ENCODE results near the gene LHCGR.

LHCGR gene

GRCh38 chr2:48734576-48735303 is 20.8 kb downstream of the LHCGR start:
- Histone ChIP-seq H3K36me3 (ENCODE audit: control insufficient read depth, insufficient read depth, low read length) (no peaks in the 10 kb centered on the region), H3K27ac (ENCODE audit: low read depth, low read length) (no peak overlapping the region), H3K4me1 (ENCODE audit: control insufficient read depth, insufficient read depth, low read length) (peaks cover 14% of the 10 kb centered on the region), H3K9ac (ENCODE audit: low read length) (no peak overlapping the region), H3K4me3 (ENCODE audit: low read length) (no peak overlapping the region), H3K27me3 (ENCODE audit: control insufficient read depth, insufficient read depth, low read length) (no peaks in the 10 kb centered on the region)

DNA sequence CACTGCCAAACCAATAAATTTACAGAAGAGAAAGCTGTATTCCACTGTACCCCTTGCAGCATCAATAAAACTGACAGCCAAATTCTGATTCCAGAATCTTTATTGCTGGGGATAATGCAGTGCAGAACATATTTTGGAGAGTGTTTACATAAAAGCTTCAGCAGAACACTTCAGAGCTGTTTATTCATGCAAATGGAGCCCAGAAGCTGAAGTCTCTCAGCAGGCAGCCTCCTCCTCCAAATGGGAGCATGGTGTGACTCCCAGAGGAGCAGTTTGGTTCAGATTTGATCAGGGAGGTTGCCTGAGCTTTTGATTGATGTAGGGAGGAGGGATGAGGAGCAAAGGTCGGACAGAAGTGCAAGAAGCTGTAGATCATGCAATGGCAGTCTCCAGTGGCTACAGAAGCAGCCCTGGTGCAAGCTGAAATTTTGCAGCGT is 22.4 kb downstream of the LHCGR start:
- H3K9ac ChIP-seq (ENCODE audit: low read length), result no peak overlapping the region
- no peak overlapping the region for H3K27ac ChIP-seq (ENCODE audit: low read depth, low read length)
- H3K4me3 ChIP-seq (ENCODE audit: low read length), result no peak overlapping the region
- no peaks in the 10 kb centered on the region for H3K36me3 ChIP-seq (ENCODE audit: control insufficient read depth, insufficient read depth, low read length)
- H3K4me1 ChIP-seq (ENCODE audit: control insufficient read depth, insufficient read depth, low read length), result peaks cover 14% of the 10 kb centered on the region
- no peaks in the 10 kb centered on the region for H3K27me3 ChIP-seq (ENCODE audit: control insufficient read depth, insufficient read depth, low read length)

- Histone ChIP-seq H3K4me3 (ENCODE audit: low read length) (no peak overlapping the region), H3K27ac (ENCODE audit: low read depth, low read length) (no peak overlapping the region), H3K36me3 (ENCODE audit: control insufficient read depth, insufficient read depth, low read length) (no peaks in the 10 kb centered on the region), H3K9ac (ENCODE audit: low read length) (no peak overlapping the region), H3K27me3 (ENCODE audit: control insufficient read depth, insufficient read depth, low read length) (no peaks in the 10 kb centered on the region), H3K4me1 (ENCODE audit: control insufficient read depth, insufficient read depth, low read length) (peaks cover 12% of the 10 kb centered on the region)
Observed at GRCh38 chr2:48728840-48729239, 26.7 kb downstream of the LHCGR start.

DNA sequence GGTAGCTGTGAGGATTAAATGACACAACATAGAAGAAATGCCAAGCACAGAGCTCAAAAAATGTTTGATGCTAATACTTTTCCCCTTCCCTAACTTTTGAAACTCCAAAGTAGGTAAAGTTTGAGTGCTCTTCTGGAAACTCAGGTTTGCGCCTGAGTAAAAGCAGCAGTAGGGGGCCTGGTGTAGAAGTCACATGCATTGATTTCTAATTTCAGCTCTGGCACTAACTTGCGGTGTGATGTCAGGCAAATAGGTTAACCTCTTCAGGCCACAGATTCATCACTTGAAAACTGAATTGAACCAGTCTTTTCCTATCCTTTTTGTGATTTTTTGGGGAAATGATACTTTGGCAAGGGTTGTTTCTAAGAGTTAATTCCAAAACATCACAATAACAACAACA is 27.2 kb downstream of the LHCGR start:
- H3K4me1 ChIP-seq (ENCODE audit: control insufficient read depth, insufficient read depth, low read length), result peaks cover 6% of the 10 kb centered on the region
- H3K4me3 ChIP-seq (ENCODE audit: low read length), result no peak overlapping the region
- no peaks in the 10 kb centered on the region for H3K36me3 ChIP-seq (ENCODE audit: control insufficient read depth, insufficient read depth, low read length)
- H3K27me3 ChIP-seq (ENCODE audit: control insufficient read depth, insufficient read depth, low read length), result no peaks in the 10 kb centered on the region
- H3K27ac ChIP-seq (ENCODE audit: low read depth, low read length), result no peak overlapping the region
- H3K9ac ChIP-seq (ENCODE audit: low read length), result no peak overlapping the region

DNA sequence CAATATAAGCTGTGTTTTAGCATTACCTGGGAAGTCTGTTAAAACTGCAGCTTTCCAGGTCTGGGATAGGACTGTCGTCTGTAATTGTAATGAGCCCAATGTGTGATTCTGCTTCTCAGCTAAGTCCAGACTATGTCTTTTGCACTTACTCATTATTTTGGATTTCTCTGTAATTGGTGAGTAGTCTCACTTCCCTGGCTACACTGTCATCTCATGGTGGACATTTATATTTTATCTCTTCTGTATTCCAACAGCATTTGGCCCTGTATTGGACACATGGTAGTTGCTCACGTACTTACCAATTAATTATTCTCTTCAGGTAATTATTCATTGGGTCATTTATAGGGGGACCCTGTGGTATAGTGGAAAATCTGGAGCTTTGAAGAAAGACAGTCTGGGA is 28.0 kb downstream of the LHCGR start:
- H3K9ac ChIP-seq (ENCODE audit: low read length), result no peak overlapping the region
- no peaks in the 10 kb centered on the region for H3K4me1 ChIP-seq (ENCODE audit: control insufficient read depth, insufficient read depth, low read length)
- no peaks in the 10 kb centered on the region for H3K27me3 ChIP-seq (ENCODE audit: control insufficient read depth, insufficient read depth, low read length)
- no peaks in the 10 kb centered on the region for H3K36me3 ChIP-seq (ENCODE audit: control insufficient read depth, insufficient read depth, low read length)
- H3K27ac ChIP-seq (ENCODE audit: low read depth, low read length), result no peak overlapping the region
- H3K4me3 ChIP-seq (ENCODE audit: low read length), result no peak overlapping the region

- H3K4me1 ChIP-seq (ENCODE audit: control insufficient read depth, insufficient read depth, low read length), result no peaks in the 10 kb centered on the region
- H3K36me3 ChIP-seq (ENCODE audit: control insufficient read depth, insufficient read depth, low read length), result no peaks in the 10 kb centered on the region
Observed at GRCh38 chr2:48725696-48726494, 29.6 kb downstream of the LHCGR start.

GRCh38 chr2:48724278-48724677 is 31.2 kb downstream of the LHCGR start:
- H3K27me3 ChIP-seq (ENCODE audit: control insufficient read depth, insufficient read depth, low read length), result no peaks in the 10 kb centered on the region
- H3K27ac ChIP-seq (ENCODE audit: low read depth, low read length), result no peak overlapping the region
- no peak overlapping the region for H3K9ac ChIP-seq (ENCODE audit: low read length)
- H3K4me3 ChIP-seq (ENCODE audit: low read length), result no peak overlapping the region
- H3K36me3 ChIP-seq (ENCODE audit: control insufficient read depth, insufficient read depth, low read length), result no peaks in the 10 kb centered on the region
- H3K4me1 ChIP-seq (ENCODE audit: control insufficient read depth, insufficient read depth, low read length), result no peaks in the 10 kb centered on the region

More at GRCh38 chr2:48725696-48726494, 29.6 kb downstream of the LHCGR start:
- Histone ChIP-seq H3K27me3 (ENCODE audit: control insufficient read depth, insufficient read depth, low read length) (no peaks in the 10 kb centered on the region), H3K4me3 (ENCODE audit: low read length) (no peak overlapping the region), H3K9ac (ENCODE audit: low read length) (no peak overlapping the region), H3K27ac (ENCODE audit: low read depth, low read length) (no peak overlapping the region)

DNA sequence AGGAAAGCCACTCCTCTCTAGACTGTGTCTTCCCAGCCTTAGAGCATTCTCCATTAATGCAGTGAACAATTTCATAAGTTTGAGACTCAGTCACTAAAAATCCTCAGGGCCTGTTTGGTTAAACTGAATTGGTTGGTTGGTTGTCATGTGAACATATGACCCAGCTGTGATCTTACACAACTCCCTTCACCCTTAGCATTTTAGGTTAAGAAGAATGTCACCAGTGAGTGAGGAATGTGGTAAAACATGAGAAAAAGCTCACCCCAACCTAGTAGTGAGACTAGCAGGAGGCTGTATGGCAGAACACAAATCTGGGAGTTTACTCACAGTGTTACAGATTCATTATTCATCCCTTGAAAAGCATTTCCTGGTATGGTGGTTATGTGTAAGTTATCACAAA is 32.4 kb downstream of the LHCGR start:
- H3K4me3 ChIP-seq (ENCODE audit: low read length), result no peak overlapping the region
- H3K27ac ChIP-seq (ENCODE audit: low read depth, low read length), result no peak overlapping the region
- no peaks in the 10 kb centered on the region for H3K36me3 ChIP-seq (ENCODE audit: control insufficient read depth, insufficient read depth, low read length)
- H3K27me3 ChIP-seq (ENCODE audit: control insufficient read depth, insufficient read depth, low read length), result no peaks in the 10 kb centered on the region
- H3K9ac ChIP-seq (ENCODE audit: low read length), result no peak overlapping the region
- H3K4me1 ChIP-seq (ENCODE audit: control insufficient read depth, insufficient read depth, low read length), result no peaks in the 10 kb centered on the region

- H3K36me3 ChIP-seq (ENCODE audit: control insufficient read depth, insufficient read depth, low read length), result no peaks in the 10 kb centered on the region
Observed at GRCh38 chr2:48722391-48722790, 33.1 kb downstream of the LHCGR start.

DNA sequence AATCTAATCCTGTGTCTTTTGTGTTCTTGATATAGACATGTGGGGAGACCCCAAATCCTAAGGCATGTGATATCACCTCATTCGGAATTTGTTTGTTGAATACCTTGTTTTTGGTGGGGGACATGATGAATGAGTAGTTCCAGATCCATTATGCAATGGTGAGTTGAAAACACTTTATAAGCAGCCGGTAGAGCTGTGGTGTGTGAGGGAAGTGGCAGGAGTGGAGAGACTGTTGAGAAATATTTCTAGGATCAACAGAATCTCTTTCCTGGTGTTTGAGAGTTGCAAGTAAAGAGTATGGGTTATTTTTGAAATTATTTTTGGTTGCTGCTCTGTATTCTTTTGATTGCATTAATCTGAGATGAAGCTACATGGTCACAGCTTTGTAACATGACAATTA is 34.4 kb downstream of the LHCGR start:
- Histone ChIP-seq H3K4me1 (ENCODE audit: control insufficient read depth, insufficient read depth, low read length) (no peaks in the 10 kb centered on the region), H3K4me3 (ENCODE audit: low read length) (no peak overlapping the region), H3K27me3 (ENCODE audit: control insufficient read depth, insufficient read depth, low read length) (no peaks in the 10 kb centered on the region), H3K36me3 (ENCODE audit: control insufficient read depth, insufficient read depth, low read length) (no peaks in the 10 kb centered on the region), H3K27ac (ENCODE audit: low read depth, low read length) (no peak overlapping the region), H3K9ac (ENCODE audit: low read length) (no peak overlapping the region)

More at GRCh38 chr2:48722391-48722790, 33.1 kb downstream of the LHCGR start:
- Histone ChIP-seq H3K9ac (ENCODE audit: low read length) (no peak overlapping the region), H3K4me1 (ENCODE audit: control insufficient read depth, insufficient read depth, low read length) (no peaks in the 10 kb centered on the region), H3K4me3 (ENCODE audit: low read length) (no peak overlapping the region), H3K27ac (ENCODE audit: low read depth, low read length) (no peak overlapping the region), H3K27me3 (ENCODE audit: control insufficient read depth, insufficient read depth, low read length) (no peaks in the 10 kb centered on the region)

DNA sequence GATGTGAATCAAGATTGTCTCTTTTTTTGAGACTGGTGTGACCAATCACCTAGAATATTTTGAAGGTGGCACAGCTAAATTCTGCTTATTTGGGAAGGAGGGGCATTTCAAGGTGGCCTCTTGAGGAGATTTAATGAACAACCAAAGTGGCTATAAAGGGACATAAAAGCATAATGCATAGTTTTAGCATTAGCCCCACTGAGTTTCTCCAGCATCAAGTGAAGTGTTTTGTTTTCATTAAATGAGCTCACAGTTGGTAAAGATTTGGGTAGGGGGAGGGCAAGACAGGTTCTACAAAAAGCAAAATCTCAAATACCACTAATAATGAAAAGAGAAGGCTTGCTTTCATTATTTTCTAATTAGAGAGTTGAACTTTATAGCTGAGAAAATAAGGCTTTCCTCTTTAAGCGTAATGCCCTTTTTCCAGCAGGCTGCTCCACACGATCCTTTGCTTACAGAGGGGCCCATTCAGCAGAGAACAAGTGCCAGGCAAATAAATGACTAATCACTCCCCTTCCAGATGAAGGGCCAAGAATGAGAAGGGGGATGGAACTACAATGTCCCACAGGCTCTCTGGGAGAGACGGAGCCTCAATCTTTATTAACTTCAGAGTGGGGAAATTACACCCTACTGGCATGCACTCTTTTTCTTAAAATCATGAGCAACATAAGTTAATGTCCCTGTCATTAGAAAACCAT is 35.9 kb downstream of the LHCGR start:
- Histone ChIP-seq H3K27me3 (ENCODE audit: control insufficient read depth, insufficient read depth, low read length) (no peaks in the 10 kb centered on the region), H3K36me3 (ENCODE audit: control insufficient read depth, insufficient read depth, low read length) (no peaks in the 10 kb centered on the region), H3K4me3 (ENCODE audit: low read length) (no peak overlapping the region), H3K9ac (ENCODE audit: low read length) (no peak overlapping the region), H3K27ac (ENCODE audit: low read depth, low read length) (no peak overlapping the region), H3K4me1 (ENCODE audit: control insufficient read depth, insufficient read depth, low read length) (peaks cover 4% of the 10 kb centered on the region)

GRCh38 chr2:48717846-48718245 is 37.7 kb downstream of the LHCGR start:
- no peak overlapping the region for H3K27ac ChIP-seq (ENCODE audit: low read depth, low read length)
- H3K36me3 ChIP-seq (ENCODE audit: control insufficient read depth, insufficient read depth, low read length), result no peaks in the 10 kb centered on the region
- H3K9ac ChIP-seq (ENCODE audit: low read length), result no peak overlapping the region
- H3K4me3 ChIP-seq (ENCODE audit: low read length), result no peak overlapping the region
- peaks cover 16% of the 10 kb centered on the region for H3K4me1 ChIP-seq (ENCODE audit: control insufficient read depth, insufficient read depth, low read length)
- no peaks in the 10 kb centered on the region for H3K27me3 ChIP-seq (ENCODE audit: control insufficient read depth, insufficient read depth, low read length)
